ENCODE results near the gene IL1RAP. TPM values are rescaled to one million over a fixed set of nuclear protein-coding genes. Genes with fewer than 3 reads are reported as not detected.

IL1RAP gene
- polyA plus RNA-seq, 4 donors, result 0.45 to 11.2 (median 1.1) TPM

DNA sequence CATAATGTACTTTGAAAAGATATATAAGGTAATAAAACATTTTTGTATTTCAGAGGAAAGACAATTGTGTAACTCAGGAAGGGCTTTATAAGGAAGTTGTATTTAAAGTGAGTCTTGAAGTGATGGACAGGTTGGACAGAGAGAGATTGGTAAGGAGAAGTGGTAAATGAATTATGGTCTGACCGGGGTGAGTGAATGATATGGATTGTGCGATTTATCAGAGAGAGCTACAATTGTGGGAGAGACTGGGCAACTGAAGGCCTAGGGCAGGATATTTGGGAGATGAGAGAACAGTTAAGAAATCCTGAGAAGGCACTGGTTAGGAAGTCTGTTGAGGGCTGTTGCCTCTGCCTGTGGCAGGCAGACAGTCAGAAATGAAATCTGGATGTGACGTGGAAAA is 14.8 kb downstream of the IL1RAP start:
- H3K36me3 ChIP-seq (ENCODE audit: control insufficient read depth in 3 of 3, insufficient read depth in 2 of 3, low read depth in 1 of 3, low read length in 3 of 3), result no peaks in the 10 kb centered on the region
- no peak overlapping the region for H3K4me3 ChIP-seq (ENCODE audit: low read depth in 1 of 3, low read length in 3 of 3)
- DNase-seq (no peak), FAIRE-seq (no peak)
- 87 to 89% (median 89%) methylated on average over 3 of the region's 3 CpGs for WGBS, 3 donors
- no peak overlapping the region for H3K27ac ChIP-seq (ENCODE audit: low read depth in 1 of 3, low read length in 2 of 3)
- no peaks in the 10 kb centered on the region for H3K27me3 ChIP-seq (ENCODE audit: control insufficient read depth in 3 of 3, insufficient read depth in 3 of 3, low read length in 3 of 3)
- H3K9me3 ChIP-seq (ENCODE audit: control insufficient read depth in 2 of 2, insufficient read depth in 1 of 2, low read depth in 1 of 2, low read length in 1 of 2), result no peaks in the 10 kb centered on the region
- no peaks in the 10 kb centered on the region for H3K4me1 ChIP-seq (ENCODE audit: control insufficient read depth in 3 of 3, insufficient read depth in 2 of 3, low read depth in 1 of 3, low read length in 2 of 3)

DNA sequence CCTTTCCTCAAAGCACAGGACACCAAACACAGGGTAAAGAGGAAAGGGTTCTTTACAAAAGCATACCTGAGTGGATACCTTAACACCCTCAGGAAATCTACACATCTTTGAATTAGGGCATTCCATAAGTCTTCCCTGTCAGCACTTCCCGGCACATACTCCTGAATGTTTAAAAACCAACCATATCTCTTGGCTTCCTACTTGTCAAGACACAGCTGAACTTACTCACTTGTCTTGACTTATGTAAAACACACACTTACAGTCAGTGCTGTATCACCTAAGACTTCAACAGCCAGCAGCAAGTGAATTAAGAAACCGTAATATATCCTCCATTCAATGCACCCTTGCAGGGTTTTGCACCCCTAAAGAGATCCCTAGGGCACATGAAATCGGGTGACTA is 17.5 kb downstream of the IL1RAP start:
- Histone ChIP-seq H3K9me3 (ENCODE audit: control insufficient read depth in 2 of 2, insufficient read depth in 1 of 2, low read depth in 1 of 2, low read length in 1 of 2) (no peaks in the 10 kb centered on the region), H3K27me3 (ENCODE audit: control insufficient read depth in 3 of 3, insufficient read depth in 3 of 3, low read length in 3 of 3) (no peaks in the 10 kb centered on the region), H3K4me3 (ENCODE audit: low read depth in 1 of 3, low read length in 3 of 3) (no peak overlapping the region), H3K27ac (ENCODE audit: low read depth in 1 of 3, low read length in 2 of 3) (no peak overlapping the region), H3K4me1 (ENCODE audit: control insufficient read depth in 3 of 3, insufficient read depth in 2 of 3, low read depth in 1 of 3, low read length in 2 of 3) (no peaks in the 10 kb centered on the region), H3K36me3 (ENCODE audit: control insufficient read depth in 3 of 3, insufficient read depth in 2 of 3, low read depth in 1 of 3, low read length in 3 of 3) (no peaks in the 10 kb centered on the region)
- FAIRE-seq (no peak), DNase-seq (no peak)
- WGBS, 3 donors, result 86 to 91% (median 90%) methylated on average over 3 of the region's 3 CpGs

DNA sequence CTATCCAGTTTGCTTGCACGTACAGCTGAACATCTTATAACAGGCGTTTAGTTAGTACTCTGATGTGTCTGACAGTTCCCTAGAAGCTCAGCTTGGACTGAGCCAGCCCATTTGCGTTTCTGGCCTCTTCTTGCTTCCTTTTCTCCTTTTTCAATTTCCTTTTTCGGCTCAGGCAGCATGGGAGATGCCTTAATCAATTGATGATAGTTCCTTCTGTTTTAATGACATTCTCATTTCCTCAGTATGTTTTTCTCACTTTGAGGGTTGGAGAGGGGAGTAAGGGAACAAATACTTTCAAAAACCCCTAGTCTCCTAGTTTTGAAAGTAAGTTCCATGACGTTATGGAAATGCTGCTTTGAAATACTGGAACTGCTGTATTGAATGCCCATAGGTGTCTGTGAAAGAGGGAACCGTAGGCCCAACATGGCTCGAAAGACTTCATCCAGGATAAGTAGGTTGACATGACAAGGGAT is 18.9 kb downstream of the IL1RAP start:
- no peak overlapping the region for H3K27ac ChIP-seq (ENCODE audit: low read depth in 1 of 3, low read length in 2 of 3)

DNA sequence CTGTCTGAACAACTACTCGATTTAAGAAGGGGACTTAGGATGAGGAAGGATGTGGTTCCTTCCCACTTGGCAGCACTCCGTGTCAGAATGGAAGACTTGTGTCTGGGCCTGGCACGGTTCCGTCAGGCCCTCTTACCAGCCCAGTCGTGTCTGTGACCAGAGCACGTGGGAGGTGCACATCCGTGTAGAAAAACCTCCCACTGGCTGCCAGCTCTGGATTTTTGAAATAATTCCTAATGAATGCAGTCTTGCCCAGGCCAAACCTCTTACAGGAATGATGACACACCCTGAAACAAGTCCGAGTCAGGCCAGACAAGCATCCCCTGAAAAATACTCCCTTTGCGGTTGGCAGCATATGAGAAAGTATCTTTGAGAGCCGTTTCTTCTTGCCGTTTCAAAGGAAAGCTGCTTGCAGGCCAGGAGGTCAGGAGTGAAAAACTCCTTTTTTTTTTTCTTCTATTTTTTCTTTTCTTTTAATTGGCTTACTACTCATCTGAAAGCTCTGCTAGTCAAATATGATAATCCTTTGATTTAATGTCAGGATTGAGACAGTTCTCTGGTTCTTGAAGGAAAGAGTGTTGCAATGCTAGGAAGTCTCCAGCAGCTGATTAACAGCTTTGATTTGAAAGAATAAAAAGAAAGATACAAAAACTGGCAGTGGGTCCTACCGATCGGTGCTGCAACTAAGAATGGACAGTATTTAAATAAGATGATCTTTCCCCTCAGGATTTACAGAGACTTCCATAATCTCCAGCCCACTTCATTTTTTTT is 19.8 kb downstream of the IL1RAP start:
- Histone ChIP-seq H3K27ac (ENCODE audit: low read depth in 1 of 3, low read length in 2 of 3) (no peak overlapping the region), H3K27me3 (ENCODE audit: control insufficient read depth in 3 of 3, insufficient read depth in 3 of 3, low read length in 3 of 3) (no peaks in the 10 kb centered on the region), H3K36me3 (ENCODE audit: control insufficient read depth in 3 of 3, insufficient read depth in 2 of 3, low read depth in 1 of 3, low read length in 3 of 3) (no peaks in the 10 kb centered on the region), H3K4me3 (ENCODE audit: low read depth in 1 of 3, low read length in 3 of 3) (no peak overlapping the region), H3K9me3 (ENCODE audit: control insufficient read depth in 2 of 2, insufficient read depth in 1 of 2, low read depth in 1 of 2, low read length in 1 of 2) (no peaks in the 10 kb centered on the region), H3K4me1 (ENCODE audit: control insufficient read depth in 3 of 3, insufficient read depth in 2 of 3, low read depth in 1 of 3, low read length in 2 of 3) (no peaks in the 10 kb centered on the region)
- no peak for FAIRE-seq
- WGBS, 3 donors, result 60 to 90% (median 82%) methylated on average over 13 of the region's 13 CpGs
- no peak for DNase-seq

More for the DNA sequence above, 18.9 kb downstream of the IL1RAP start:
- no peak for FAIRE-seq
- H3K36me3 ChIP-seq (ENCODE audit: control insufficient read depth in 3 of 3, insufficient read depth in 2 of 3, low read depth in 1 of 3, low read length in 3 of 3), result no peaks in the 10 kb centered on the region
- no peak for DNase-seq
- H3K9me3 ChIP-seq (ENCODE audit: control insufficient read depth in 2 of 2, insufficient read depth in 1 of 2, low read depth in 1 of 2, low read length in 1 of 2), result no peaks in the 10 kb centered on the region
- 83 to 90% (median 90%) methylated on average over 7 of the region's 7 CpGs for WGBS, 3 donors
- no peaks in the 10 kb centered on the region for H3K4me1 ChIP-seq (ENCODE audit: control insufficient read depth in 3 of 3, insufficient read depth in 2 of 3, low read depth in 1 of 3, low read length in 2 of 3)
- no peak overlapping the region for H3K4me3 ChIP-seq (ENCODE audit: low read depth in 1 of 3, low read length in 3 of 3)
- H3K27me3 ChIP-seq (ENCODE audit: control insufficient read depth in 3 of 3, insufficient read depth in 3 of 3, low read length in 3 of 3), result no peaks in the 10 kb centered on the region

DNA sequence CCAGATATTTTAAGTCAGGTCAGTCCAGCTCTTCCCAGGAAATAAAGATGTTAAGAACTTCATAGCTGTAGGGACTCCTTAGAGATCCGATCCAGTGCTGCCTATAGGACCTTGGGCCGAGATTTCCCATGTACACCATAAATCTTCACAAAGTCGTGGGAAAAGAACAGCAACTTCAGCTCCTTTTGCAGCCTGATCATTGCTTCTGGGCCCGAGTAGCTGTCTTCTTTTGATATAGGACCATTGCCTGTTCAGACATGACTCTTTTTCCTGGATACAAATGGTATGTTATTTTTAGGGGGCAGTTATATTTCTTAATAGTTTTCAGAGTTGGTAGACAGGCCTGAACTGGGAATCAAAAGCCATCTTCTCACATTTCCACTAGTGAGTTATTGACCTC is 20.5 kb downstream of the IL1RAP start:
- H3K27ac ChIP-seq (ENCODE audit: low read depth in 1 of 3, low read length in 2 of 3), result no peak overlapping the region
- no peaks in the 10 kb centered on the region for H3K9me3 ChIP-seq (ENCODE audit: control insufficient read depth in 2 of 2, insufficient read depth in 1 of 2, low read depth in 1 of 2, low read length in 1 of 2)
- no peaks in the 10 kb centered on the region for H3K36me3 ChIP-seq (ENCODE audit: control insufficient read depth in 3 of 3, insufficient read depth in 2 of 3, low read depth in 1 of 3, low read length in 3 of 3)
- DNase-seq, result no peak
- no peak overlapping the region for H3K4me3 ChIP-seq (ENCODE audit: low read depth in 1 of 3, low read length in 3 of 3)
- no peaks in the 10 kb centered on the region for H3K27me3 ChIP-seq (ENCODE audit: control insufficient read depth in 3 of 3, insufficient read depth in 3 of 3, low read length in 3 of 3)
- 80 to 83% (median 81%) methylated on average over 4 of the region's 4 CpGs for WGBS, 3 donors
- no peaks in the 10 kb centered on the region for H3K4me1 ChIP-seq (ENCODE audit: control insufficient read depth in 3 of 3, insufficient read depth in 2 of 3, low read depth in 1 of 3, low read length in 2 of 3)
- FAIRE-seq, result no peak

DNA sequence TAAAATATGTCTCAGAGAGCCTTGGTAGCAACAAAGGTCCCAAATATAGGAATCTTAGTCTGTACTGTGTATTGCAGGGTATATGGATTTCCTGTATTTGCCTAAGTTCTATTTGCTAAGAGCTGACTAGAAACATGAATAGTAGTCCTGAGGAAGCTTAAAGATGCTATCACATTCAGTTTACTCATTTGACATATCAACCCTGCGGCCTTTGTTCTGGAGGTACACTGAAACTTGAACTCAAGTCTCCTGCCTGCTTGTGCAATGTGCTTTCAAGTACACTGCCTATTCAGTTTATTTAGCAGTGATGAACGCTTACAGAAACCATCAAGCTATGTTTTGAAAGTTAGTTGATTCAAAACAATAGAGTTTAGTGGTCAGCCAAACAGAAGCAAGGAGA is 21.1 kb downstream of the IL1RAP start:
- FAIRE-seq, result no peak
- H3K27ac ChIP-seq (ENCODE audit: low read depth in 1 of 3, low read length in 2 of 3), result no peak overlapping the region
- 82 to 90% (median 90%) methylated on average over 2 of the region's 2 CpGs for WGBS, 3 donors
- H3K27me3 ChIP-seq (ENCODE audit: control insufficient read depth in 3 of 3, insufficient read depth in 3 of 3, low read length in 3 of 3), result no peaks in the 10 kb centered on the region
- no peaks in the 10 kb centered on the region for H3K36me3 ChIP-seq (ENCODE audit: control insufficient read depth in 3 of 3, insufficient read depth in 2 of 3, low read depth in 1 of 3, low read length in 3 of 3)
- H3K4me3 ChIP-seq (ENCODE audit: low read depth in 1 of 3, low read length in 3 of 3), result no peak overlapping the region
- DNase-seq, result no peak
- H3K9me3 ChIP-seq (ENCODE audit: control insufficient read depth in 2 of 2, insufficient read depth in 1 of 2, low read depth in 1 of 2, low read length in 1 of 2), result no peaks in the 10 kb centered on the region
- H3K4me1 ChIP-seq (ENCODE audit: control insufficient read depth in 3 of 3, insufficient read depth in 2 of 3, low read depth in 1 of 3, low read length in 2 of 3), result no peaks in the 10 kb centered on the region

DNA sequence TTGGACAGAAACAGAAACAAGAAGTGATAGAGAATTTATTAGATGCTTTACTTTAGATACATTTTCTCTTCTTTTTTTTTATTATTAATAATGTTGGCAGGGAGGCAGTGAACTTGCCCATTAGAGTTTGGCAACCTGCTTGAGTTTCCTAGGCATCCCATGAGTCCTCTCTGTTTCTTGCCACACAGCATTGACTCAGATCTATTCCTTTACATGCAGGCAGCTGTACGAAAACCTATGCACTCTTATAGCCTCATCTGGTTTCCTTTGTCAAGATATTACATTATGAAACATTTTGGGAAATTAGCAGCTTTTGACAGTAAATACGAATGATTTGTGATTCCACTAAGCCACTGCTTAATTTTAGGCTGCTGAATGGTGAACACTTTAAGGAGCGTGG is 23.3 kb downstream of the IL1RAP start:
- FAIRE-seq (no peak), DNase-seq (no peak)
- Histone ChIP-seq H3K4me1 (ENCODE audit: control insufficient read depth in 3 of 3, insufficient read depth in 2 of 3, low read depth in 1 of 3, low read length in 2 of 3) (no peaks in the 10 kb centered on the region), H3K4me3 (ENCODE audit: low read depth in 1 of 3, low read length in 3 of 3) (no peak overlapping the region), H3K36me3 (ENCODE audit: control insufficient read depth in 3 of 3, insufficient read depth in 2 of 3, low read depth in 1 of 3, low read length in 3 of 3) (no peaks in the 10 kb centered on the region), H3K9me3 (ENCODE audit: control insufficient read depth in 2 of 2, insufficient read depth in 1 of 2, low read depth in 1 of 2, low read length in 1 of 2) (no peaks in the 10 kb centered on the region), H3K27me3 (ENCODE audit: control insufficient read depth in 3 of 3, insufficient read depth in 3 of 3, low read length in 3 of 3) (no peaks in the 10 kb centered on the region), H3K27ac (ENCODE audit: low read depth in 1 of 3, low read length in 2 of 3) (no peak overlapping the region)
- 88 to 89% (median 89%) methylated on average over 3 of the region's 3 CpGs for WGBS, 3 donors

DNA sequence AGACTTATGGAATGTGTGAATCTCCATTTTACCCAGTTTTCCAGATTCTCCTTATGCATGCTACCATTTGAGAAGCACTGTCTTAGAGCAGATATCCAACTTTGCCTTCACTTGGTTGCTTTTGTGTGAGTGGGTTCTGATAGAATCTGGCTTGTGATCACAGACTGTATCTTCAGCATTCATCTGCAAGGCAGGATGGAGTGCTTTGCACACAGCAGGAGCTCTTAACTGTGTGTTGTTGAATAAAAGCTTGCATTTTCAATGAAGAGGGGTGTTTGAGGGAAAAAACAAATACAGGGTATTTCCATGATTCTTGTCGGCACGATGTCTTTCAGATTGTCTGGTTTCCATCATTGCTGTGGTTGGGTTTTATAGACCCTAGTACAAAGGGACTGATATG is 24.4 kb downstream of the IL1RAP start:
- Histone ChIP-seq H3K27me3 (ENCODE audit: control insufficient read depth in 3 of 3, insufficient read depth in 3 of 3, low read length in 3 of 3) (no peaks in the 10 kb centered on the region), H3K9me3 (ENCODE audit: control insufficient read depth in 2 of 2, insufficient read depth in 1 of 2, low read depth in 1 of 2, low read length in 1 of 2) (no peaks in the 10 kb centered on the region), H3K36me3 (ENCODE audit: control insufficient read depth in 3 of 3, insufficient read depth in 2 of 3, low read depth in 1 of 3, low read length in 3 of 3) (no peaks in the 10 kb centered on the region), H3K4me1 (ENCODE audit: control insufficient read depth in 3 of 3, insufficient read depth in 2 of 3, low read depth in 1 of 3, low read length in 2 of 3) (no peaks in the 10 kb centered on the region), H3K27ac (ENCODE audit: low read depth in 1 of 3, low read length in 2 of 3) (no peak overlapping the region), H3K4me3 (ENCODE audit: low read depth in 1 of 3, low read length in 3 of 3) (no peak overlapping the region)
- FAIRE-seq, result no peak
- no peak for DNase-seq
- 83 to 95% (median 87%) methylated on average over 2 of the region's 2 CpGs for WGBS, 3 donors

DNA sequence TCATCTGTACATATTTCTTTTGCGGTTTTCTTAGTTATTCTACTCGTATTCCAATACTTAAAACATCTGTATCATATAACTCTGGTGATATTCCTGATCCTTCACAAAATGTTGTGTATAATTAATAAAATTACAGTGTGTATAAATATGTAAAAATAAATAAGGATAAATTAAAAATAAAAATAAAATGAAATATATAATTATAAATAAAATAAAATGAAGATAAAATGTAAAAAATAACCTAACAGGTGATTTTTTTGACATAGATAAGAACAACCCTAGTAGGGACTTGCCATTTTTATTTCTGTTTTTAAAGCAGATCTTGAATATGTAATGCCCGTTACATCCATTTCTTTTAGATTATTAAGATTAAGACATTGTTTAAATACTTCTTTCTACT is 25.6 kb downstream of the IL1RAP start:
- 89 to 95% (median 92%) methylated on average over 3 of the region's 3 CpGs for WGBS, 3 donors
- FAIRE-seq, result no peak

More for the DNA sequence above, 25.6 kb downstream of the IL1RAP start:
- Histone ChIP-seq H3K4me3 (ENCODE audit: low read depth in 1 of 3, low read length in 3 of 3) (no peak overlapping the region), H3K4me1 (ENCODE audit: control insufficient read depth in 3 of 3, insufficient read depth in 2 of 3, low read depth in 1 of 3, low read length in 2 of 3) (peaks cover 0 to 6% (median 0%) of the 10 kb centered on the region in 3 donors), H3K27me3 (ENCODE audit: control insufficient read depth in 3 of 3, insufficient read depth in 3 of 3, low read length in 3 of 3) (no peaks in the 10 kb centered on the region), H3K9me3 (ENCODE audit: control insufficient read depth in 2 of 2, insufficient read depth in 1 of 2, low read depth in 1 of 2, low read length in 1 of 2) (no peaks in the 10 kb centered on the region), H3K27ac (ENCODE audit: low read depth in 1 of 3, low read length in 2 of 3) (no peak overlapping the region), H3K36me3 (ENCODE audit: control insufficient read depth in 3 of 3, insufficient read depth in 2 of 3, low read depth in 1 of 3, low read length in 3 of 3) (no peaks in the 10 kb centered on the region)
- no peak for DNase-seq

All from small intestine (tissue), 7 donors.